Neural cell (in vitro differentiated cells): Measurements from ENCODE around the gene KRT36.

Experiments
- EZH2 ChIP-seq: fragments of 200-600, 300-800 bp; shearing (Covaris generic), sonication (generic); IDR thresholded peaks from 2 replicates; pipeline ENCODE4 v1.6.1; 2014; ENCODE audit warnings: antibody characterized with exemption, low read length, borderline replicate concordance, mild to moderate bottlenecking; ENCODE audit not compliant: insufficient read depth, poor library complexity, severe bottlenecking
- POLR2AphosphoS5 ChIP-seq: IDR thresholded peaks from 2 replicates; pipeline ENCODE4 v1.6.1; 2012
- SMC3 ChIP-seq: fragments of 450-650 bp; conservative IDR thresholded peaks from 2 replicates; pipeline ENCODE4 v1.6.1; 2014; ENCODE audit warnings: antibody characterized with exemption, mild to moderate bottlenecking, moderate library complexity; ENCODE audit not compliant: poor library complexity
- TF ChIP-seq, protein P1 (sequence below): fragments of 450-650 bp; IDR thresholded peaks from 2 replicates; pipeline ENCODE4 v1.5.1; 2014; ENCODE audit warnings: antibody characterized with exemption, mild to moderate bottlenecking, moderate library complexity; ENCODE audit not compliant: poor library complexity, severe bottlenecking

DNA sequence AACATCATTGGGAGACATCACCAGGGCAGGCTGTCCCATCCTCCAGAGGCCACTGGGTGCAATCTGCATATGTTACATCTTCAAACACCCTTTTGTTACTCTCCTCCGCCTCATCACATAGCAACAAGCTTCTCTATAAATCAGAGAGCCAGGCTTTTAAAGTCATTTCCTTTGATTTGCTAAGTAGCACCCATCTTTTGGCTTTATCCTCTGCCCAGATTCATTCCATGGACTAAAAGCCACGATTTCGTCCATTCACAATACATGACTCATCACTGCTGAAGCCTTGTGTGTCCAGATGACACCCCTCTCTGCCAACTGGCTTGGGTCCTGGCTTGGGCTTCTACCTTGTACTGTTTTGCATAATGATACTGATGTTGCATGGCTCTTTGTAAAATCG lies 47.0 kb downstream of the KRT36 start:
- TF ChIP-seq POLR2AphosphoS5 (no peak), SMC3 (no peak), EZH2 (no peak)
- TF ChIP-seq, protein P1, sequence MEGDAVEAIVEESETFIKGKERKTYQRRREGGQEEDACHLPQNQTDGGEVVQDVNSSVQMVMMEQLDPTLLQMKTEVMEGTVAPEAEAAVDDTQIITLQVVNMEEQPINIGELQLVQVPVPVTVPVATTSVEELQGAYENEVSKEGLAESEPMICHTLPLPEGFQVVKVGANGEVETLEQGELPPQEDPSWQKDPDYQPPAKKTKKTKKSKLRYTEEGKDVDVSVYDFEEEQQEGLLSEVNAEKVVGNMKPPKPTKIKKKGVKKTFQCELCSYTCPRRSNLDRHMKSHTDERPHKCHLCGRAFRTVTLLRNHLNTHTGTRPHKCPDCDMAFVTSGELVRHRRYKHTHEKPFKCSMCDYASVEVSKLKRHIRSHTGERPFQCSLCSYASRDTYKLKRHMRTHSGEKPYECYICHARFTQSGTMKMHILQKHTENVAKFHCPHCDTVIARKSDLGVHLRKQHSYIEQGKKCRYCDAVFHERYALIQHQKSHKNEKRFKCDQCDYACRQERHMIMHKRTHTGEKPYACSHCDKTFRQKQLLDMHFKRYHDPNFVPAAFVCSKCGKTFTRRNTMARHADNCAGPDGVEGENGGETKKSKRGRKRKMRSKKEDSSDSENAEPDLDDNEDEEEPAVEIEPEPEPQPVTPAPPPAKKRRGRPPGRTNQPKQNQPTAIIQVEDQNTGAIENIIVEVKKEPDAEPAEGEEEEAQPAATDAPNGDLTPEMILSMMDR = no peak
